ENCODE results near the gene GPR176. TPM values are rescaled to one million over a fixed set of nuclear protein-coding genes. Genes with fewer than 3 reads are reported as not detected.

Gene GPR176
- total RNA-seq, 1 donor from 2014 or later, result 20.6 TPM

GRCh38 chr15:39788108-39788507, 132.0 kb downstream of the GPR176 start:
- H3K27ac ChIP-seq, result no peak overlapping the region
- TF ChIP-seq CTCF (IDR thresholded peaks at IDR 0.05) (no peak), EZH2phosphoT487 (IDR thresholded peaks at IDR 0.05) (no peak), EZH2 (IDR thresholded peaks at IDR 0.05) (no peak)

GRCh38 chr15:39787479-39787878, 132.6 kb downstream of the GPR176 start:
- Histone ChIP-seq H4K20me1 (ENCODE audit: low read depth) (no peaks in the 10 kb centered on the region), H3K79me2 (ENCODE audit: low read depth) (peaks cover 14% of the 10 kb centered on the region), H3K27me3 (no peaks in the 10 kb centered on the region), H3K27ac (no peak overlapping the region), H3K4me3 (no peak overlapping the region), H2AFZ (replicated peaks) (no peak overlapping the region), H3K4me2 (no peak overlapping the region), H3K36me3 (no peaks in the 10 kb centered on the region), H3K4me1 (peaks cover 23% of the 10 kb centered on the region), H3K9me3 (ENCODE audit: low read depth) (no peaks in the 10 kb centered on the region), H3F3A (ENCODE audit: low read depth) (peaks cover 13% of the 10 kb centered on the region), H3K9ac (no peak overlapping the region)
- DNase-seq (ENCODE audit: low spot score), result peak; percentile 26
- Mint-ChIP-seq H3K9me3 (no peaks in the 10 kb centered on the region), H3K4me1 (peaks cover 54% of the 10 kb centered on the region), H3K27ac (peak overlapping the region; percentile 15), H3K27me3 (ENCODE audit: insufficient read depth, low read depth) (no peaks in the 10 kb centered on the region), H3K4me3 (no peak overlapping the region), H3K36me3 (no peaks in the 10 kb centered on the region)
- TF ChIP-seq EZH2 (IDR thresholded peaks at IDR 0.05) (no peak), CTCF (IDR thresholded peaks at IDR 0.05) (no peak), EZH2phosphoT487 (IDR thresholded peaks at IDR 0.05) (no peak)

More at GRCh38 chr15:39788108-39788507, 132.0 kb downstream of the GPR176 start:
- Histone ChIP-seq H3K4me3 (no peak overlapping the region), H3K79me2 (ENCODE audit: low read depth) (peaks cover 11% of the 10 kb centered on the region), H3K27me3 (no peaks in the 10 kb centered on the region), H2AFZ (replicated peaks) (no peak overlapping the region), H3K4me1 (peaks cover 23% of the 10 kb centered on the region), H4K20me1 (ENCODE audit: low read depth) (no peaks in the 10 kb centered on the region), H3F3A (ENCODE audit: low read depth) (peaks cover 9% of the 10 kb centered on the region), H3K4me2 (no peak overlapping the region), H3K9ac (no peak overlapping the region), H3K36me3 (no peaks in the 10 kb centered on the region), H3K9me3 (ENCODE audit: low read depth) (no peaks in the 10 kb centered on the region)
- no peaks in the 10 kb centered on the region for H3K36me3 Mint-ChIP-seq
- no peaks in the 10 kb centered on the region for H3K9me3 Mint-ChIP-seq
- no peaks in the 10 kb centered on the region for H3K27me3 Mint-ChIP-seq (ENCODE audit: insufficient read depth, low read depth)
- no peak overlapping the region for H3K27ac Mint-ChIP-seq
- peaks cover 54% of the 10 kb centered on the region for H3K4me1 Mint-ChIP-seq
- no peak for DNase-seq (ENCODE audit: low spot score)
- H3K4me3 Mint-ChIP-seq, result no peak overlapping the region

GRCh38 chr15:39786447-39787056, 133.5 kb downstream of the GPR176 start:
- H3K9me3 Mint-ChIP-seq, result no peaks in the 10 kb centered on the region
- H3K27me3 Mint-ChIP-seq (ENCODE audit: insufficient read depth, low read depth), result no peaks in the 10 kb centered on the region
- Histone ChIP-seq H3K9ac (no peak overlapping the region), H3K27me3 (no peaks in the 10 kb centered on the region), H3K4me2 (peak overlapping the region; percentile 7), H3K79me2 (ENCODE audit: low read depth) (peaks cover 14% of the 10 kb centered on the region), H3K9me3 (ENCODE audit: low read depth) (no peaks in the 10 kb centered on the region), H3K27ac (no peak overlapping the region), H3K4me1 (peaks cover 23% of the 10 kb centered on the region), H3K4me3 (no peak overlapping the region), H3F3A (ENCODE audit: low read depth) (peaks cover 22% of the 10 kb centered on the region), H3K36me3 (no peaks in the 10 kb centered on the region), H2AFZ (replicated peaks) (no peak overlapping the region), H4K20me1 (ENCODE audit: low read depth) (no peaks in the 10 kb centered on the region)
- peak overlapping the region; percentile 51 for H3K4me3 Mint-ChIP-seq
- no peaks in the 10 kb centered on the region for H3K36me3 Mint-ChIP-seq
- DNase-seq (ENCODE audit: low spot score), result peak; percentile 80
- H3K4me1 Mint-ChIP-seq, result peaks cover 55% of the 10 kb centered on the region
- TF ChIP-seq CTCF (IDR thresholded peaks at IDR 0.05), result peak; percentile 74
- TF ChIP-seq EZH2phosphoT487 (IDR thresholded peaks at IDR 0.05), result no peak
- peak overlapping the region; percentile 24 for H3K27ac Mint-ChIP-seq

Data from neural progenitor cell (in vitro differentiated cells).